ENCODE data around the gene ZNF860. TPM values are rescaled to one million over a fixed set of nuclear protein-coding genes. Genes with fewer than 3 reads are reported as not detected.

The ZNF860 gene
- total and polyA plus RNA-seq, 12 donors = 0.10 to 1.1 (median 0.40) TPM

- no peaks in the 10 kb centered on the region for H3K9me3 ChIP-seq (replicated peaks in 1 of 3)
- H3K27me3 ChIP-seq = no peaks in the 10 kb centered on the region
- WGBS, 4 donors = 93 to 96% (median 95%) methylated on average over 3 of the region's 3 CpGs
- no peak overlapping the region for H3K27ac ChIP-seq
- no peaks in the 10 kb centered on the region for H3K36me3 ChIP-seq (replicated peaks in 1 of 2)
- no peaks in the 10 kb centered on the region for H3K4me1 ChIP-seq (replicated peaks in 1 of 2)
- DNase-seq = no peak
- TF ChIP-seq CTCF (IDR thresholded peaks at IDR 0.05) = no peak
- intact Hi-C loops (cut with DNase I) = loop anchor here (5.0 kb wide), 2 partner anchors 125 to 130 kb away; no protein-coding TSS in a partner anchor
- H3K4me3 ChIP-seq = no peak overlapping the region
Observed at GRCh38 chr3:32017286-32017685, 35.7 kb downstream of the ZNF860 start.

- 46 to 50% (median 47%) methylated on average over 5 of the region's 5 CpGs for WGBS, 4 donors
- Histone ChIP-seq H3K27me3 (no peaks in the 10 kb centered on the region), H3K27ac (no peak overlapping the region), H3K9me3 (replicated peaks in 1 of 3) (no peaks in the 10 kb centered on the region), H3K4me3 (no peak overlapping the region), H3K36me3 (replicated peaks in 1 of 2) (no peaks in the 10 kb centered on the region), H3K4me1 (replicated peaks in 1 of 2) (no peaks in the 10 kb centered on the region)
- peak in 1 of 7 donors; percentile 13 for DNase-seq
- intact Hi-C loops (cut with DNase I) = loop anchor here (5.0 kb wide), 2 partner anchors 123 to 128 kb away; no protein-coding TSS in a partner anchor
- TF ChIP-seq POLR2A (IDR thresholded peaks at IDR 0.05) = no peak
- peak; percentile 69 to 90 (median 82) for TF ChIP-seq CTCF (IDR thresholded peaks at IDR 0.05)
Observed at GRCh38 chr3:32018757-32019564, 37.4 kb downstream of the ZNF860 start.

GRCh38 chr3:32021155-32021554 lies 39.6 kb downstream of the ZNF860 start:
- Histone ChIP-seq H3K9me3 (replicated peaks in 1 of 3) (no peaks in the 10 kb centered on the region), H3K4me3 (no peak overlapping the region), H3K27ac (no peak overlapping the region), H3K27me3 (no peaks in the 10 kb centered on the region), H3K36me3 (replicated peaks in 1 of 2) (no peaks in the 10 kb centered on the region), H3K4me1 (replicated peaks in 1 of 2) (no peaks in the 10 kb centered on the region)
- 84 to 90% (median 88%) methylated on average over 7 of the region's 7 CpGs for WGBS, 4 donors
- no peak for TF ChIP-seq POLR2A (IDR thresholded peaks at IDR 0.05)
- TF ChIP-seq CTCF (IDR thresholded peaks at IDR 0.05) = no peak
- no peak for DNase-seq
- intact Hi-C loops (cut with DNase I) = no loop called here

- intact Hi-C loops (cut with DNase I) = no loop called here
- Histone ChIP-seq H3K36me3 (replicated peaks in 1 of 2) (no peaks in the 10 kb centered on the region), H3K4me3 (no peak overlapping the region), H3K4me1 (replicated peaks in 1 of 2) (no peaks in the 10 kb centered on the region), H3K27me3 (no peaks in the 10 kb centered on the region), H3K27ac (no peak overlapping the region), H3K9me3 (replicated peaks in 1 of 3) (no peaks in the 10 kb centered on the region)
- no peak for DNase-seq
- TF ChIP-seq CTCF (IDR thresholded peaks at IDR 0.05) (no peak), POLR2A (IDR thresholded peaks at IDR 0.05) (no peak)
- 64 to 84% (median 68%) methylated on average over 3 of the region's 3 CpGs for WGBS, 4 donors
Observed at GRCh38 chr3:32021748-32022147, 40.2 kb downstream of the ZNF860 start.

All from adrenal gland (tissue), 12 donors.